H1 (cell line): ENCODE measurements around the gene NTNG2. TPM values are rescaled to one million over a fixed set of nuclear protein-coding genes. Genes with fewer than 3 reads are reported as not detected.

Experiments used
- ATF2 ChIP-seq: IDR thresholded peaks from 2 replicates; pipeline ENCODE4 v1.6.1; 2012; ENCODE audit warnings: low read length, inconsistent platforms
- CBX5 ChIP-seq: fragments of 300-800, 300-1000 bp; sonication (generic); IDR thresholded peaks from 2 replicates; pipeline ENCODE4 v1.7.1; 2016; ENCODE audit warnings: antibody characterized with exemption, low read length, low read depth
- GTF2F1 ChIP-seq: IDR thresholded peaks from 2 replicates; pipeline ENCODE4 v1.6.1; 2012; ENCODE audit warnings: low read depth, low read length, improper control_type of control experiment, borderline replicate concordance
- PHF8 ChIP-seq: fragments of 200-600 bp; sonication (generic); conservative IDR thresholded peaks from 2 replicates; pipeline ENCODE4 v1.7.1; 2012; ENCODE audit warnings: low read depth, mild to moderate bottlenecking, inconsistent platforms, low read length, moderate library complexity
- POLR2A ChIP-seq, 2 experiments: IDR thresholded peaks; 1 replicate in 1 of 2; 2 replicates in 1 of 2; pipeline ENCODE4 v1.6.1; 2011; ENCODE audit warnings: low read depth in 2 of 2, low read length in 2 of 2, mild to moderate bottlenecking in 2 of 2; ENCODE audit errors: control extremely low read depth in 1 of 2
- SRF ChIP-seq: IDR thresholded peaks from 2 replicates; pipeline ENCODE4 v1.6.1; 2011; ENCODE audit warnings: mild to moderate bottlenecking, low read depth, low read length, moderate library complexity
- TAF1 ChIP-seq: IDR thresholded peaks from 2 replicates; pipeline ENCODE4 v1.6.1; 2011; ENCODE audit warnings: mild to moderate bottlenecking, low read depth, low read length
- polyA plus RNA-seq, 7 experiments: library from polyadenylated mRNA; depleted of rRNA in 3 of 7; stranded (reverse) in 5 of 7; unstranded in 2 of 7; fragments of >200 nt in 5 of 7; fragments of 200-250 nt in 2 of 7; gene quantifications; 1 replicate in 5 of 7; 2 replicates in 1 of 7; 4 replicates in 1 of 7; pipeline versions ENCODE4 v1.2.1 to v1.2.3, GENCODE V29; 2011 to 2013; ENCODE audit warnings: missing spikeins in 2 of 7, mixed read lengths in 2 of 7
- total RNA-seq: library from RNA; stranded (reverse); fragmentation: NEBNext Ultra II Directional; extraction: Animal tissue kit (Norgen Biotek cat#: 25700); gene quantifications from 2 replicates; pipeline ENCODE4 v1.2.1, GENCODE V29; 2021

NTNG2 gene
- total and polyA plus RNA-seq, 2 of the 8 experiments (the other 6 are each of a cell fraction or from before 2014, with no cell fraction given) = 1.4 to 1.5 TPM

- TF ChIP-seq ATF2 = no peak
- no peak for TF ChIP-seq SRF
- no peak for TF ChIP-seq POLR2A (IDR thresholded peaks at IDR 0.05; ENCODE audit: control extremely low read depth in 1 of 2, low read depth in 2 of 2, low read length in 2 of 2)
- TF ChIP-seq TAF1 = no peak
- no peak for TF ChIP-seq GTF2F1
- no peak for TF ChIP-seq CBX5
- TF ChIP-seq PHF8 = no peak
Observed at GRCh38 chr9:132250324-132251262, 88.7 kb downstream of the NTNG2 start (continued).
